Measurements from ENCODE around the gene RIOX2. TPM values are rescaled to one million over a fixed set of nuclear protein-coding genes. Genes with fewer than 3 reads are reported as not detected.
A peak's percentile ranks its signal among the peaks of the same experiment; 100 is the strongest.
"Not testable (repeated sequence)": the region's sequence is repeated elsewhere in the genome, so short reads cannot be mapped to it uniquely, and the experiment has no call there.

RIOX2 gene
- total RNA-seq, 1 donor from 2014 or later = 85.4 TPM

DNA sequence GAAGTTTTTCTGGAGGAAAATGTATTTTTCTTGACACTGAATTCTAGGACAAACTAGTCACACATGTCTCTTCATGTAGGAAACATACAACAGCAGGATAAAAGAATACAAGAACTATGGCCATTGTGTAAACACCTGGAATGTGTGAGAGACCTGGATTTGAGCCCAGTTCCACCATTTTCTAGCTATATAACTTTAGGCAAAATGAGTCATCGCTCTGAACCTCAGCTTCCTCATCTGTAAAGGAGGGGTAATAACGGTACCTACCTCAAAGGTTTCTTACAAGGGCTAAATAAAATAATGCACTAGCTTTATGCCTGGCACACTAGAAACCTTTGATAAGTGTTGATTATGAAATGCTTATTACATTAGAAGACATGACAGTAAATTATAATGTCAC lies 57.8 kb downstream of the RIOX2 start:
- no peaks in the 10 kb centered on the region for H3K9me3 Mint-ChIP-seq
- intact Hi-C loops (cut with micrococcal nuclease) = no loop called here
- DNase-seq (ENCODE audit: low spot score) = no peak
- H3K4me3 Mint-ChIP-seq = no peak overlapping the region
- H3K36me3 Mint-ChIP-seq (ENCODE audit: low read depth) = peaks cover 47% of the 10 kb centered on the region
- no peak overlapping the region for H3K27ac Mint-ChIP-seq
- H3K27me3 Mint-ChIP-seq (ENCODE audit: insufficient read depth) = no peaks in the 10 kb centered on the region
- peaks cover 21% of the 10 kb centered on the region for H3K4me1 Mint-ChIP-seq (ENCODE audit: low read depth)

DNA sequence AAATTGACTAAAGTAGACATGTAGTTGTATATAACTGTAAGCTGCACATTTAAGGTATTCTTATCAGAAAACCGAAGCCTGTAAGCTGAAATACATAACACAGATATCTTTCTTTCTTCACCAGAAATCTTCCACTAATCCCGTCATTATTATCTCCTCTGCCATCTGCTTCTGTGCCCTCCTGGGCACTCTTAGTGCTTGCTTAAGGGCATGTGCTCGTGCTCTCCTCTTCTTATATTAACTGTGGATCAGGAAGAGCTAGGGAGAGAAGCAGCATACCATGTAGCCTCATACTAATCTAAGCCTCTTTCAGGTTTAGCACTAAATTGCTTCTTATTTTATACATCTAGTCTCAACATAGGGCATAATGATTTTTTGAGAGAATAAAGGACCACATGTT lies 60.8 kb downstream of the RIOX2 start:
- no peaks in the 10 kb centered on the region for H3K27me3 Mint-ChIP-seq (ENCODE audit: insufficient read depth)
- peaks cover 26% of the 10 kb centered on the region for H3K36me3 Mint-ChIP-seq (ENCODE audit: low read depth)
- no peak for DNase-seq (ENCODE audit: low spot score)
- intact Hi-C loops (cut with micrococcal nuclease) = loop anchor here (2.0 kb wide), 2 partner anchors 39 to 71 kb away; no protein-coding TSS in a partner anchor
- peak overlapping the region; percentile 61 for H3K27ac Mint-ChIP-seq
- H3K4me3 Mint-ChIP-seq = peak overlapping the region; percentile 78
- peaks cover 11% of the 10 kb centered on the region for H3K9me3 Mint-ChIP-seq
- peaks cover 21% of the 10 kb centered on the region for H3K4me1 Mint-ChIP-seq (ENCODE audit: low read depth)

DNA sequence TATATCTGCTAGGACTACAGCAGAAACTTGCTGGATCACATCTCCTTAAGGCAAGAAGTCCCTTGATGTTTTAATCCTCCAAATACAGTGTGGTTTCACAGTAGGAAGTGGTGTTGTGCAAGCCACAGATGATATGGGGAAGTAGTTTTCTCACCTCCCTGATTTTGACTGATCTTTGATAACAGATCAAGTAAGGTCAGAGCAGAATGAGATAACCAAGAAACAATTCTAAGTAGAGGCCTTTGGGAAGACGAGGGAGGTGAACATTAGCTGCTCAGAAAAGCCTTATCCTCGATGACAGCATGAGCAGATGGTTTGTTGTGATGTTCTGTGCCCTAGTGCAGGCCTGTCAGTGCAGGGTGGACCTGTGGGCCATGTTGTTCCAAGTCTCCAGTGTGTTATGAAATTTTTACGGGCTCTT lies 61.3 kb downstream of the RIOX2 start:
- DNase-seq (ENCODE audit: low spot score) = peak; percentile 7
- H3K4me3 Mint-ChIP-seq = peak overlapping the region; percentile 78
- H3K27ac Mint-ChIP-seq = peak overlapping the region; percentile 61
- intact Hi-C loops (cut with micrococcal nuclease) = loop anchor here (2.0 kb wide), 2 partner anchors 38 to 72 kb away; no protein-coding TSS in a partner anchor
- H3K27me3 Mint-ChIP-seq (ENCODE audit: insufficient read depth) = no peaks in the 10 kb centered on the region
- peaks cover 24% of the 10 kb centered on the region for H3K36me3 Mint-ChIP-seq (ENCODE audit: low read depth)
- H3K4me1 Mint-ChIP-seq (ENCODE audit: low read depth) = peaks cover 21% of the 10 kb centered on the region
- peaks cover 11% of the 10 kb centered on the region for H3K9me3 Mint-ChIP-seq

DNA sequence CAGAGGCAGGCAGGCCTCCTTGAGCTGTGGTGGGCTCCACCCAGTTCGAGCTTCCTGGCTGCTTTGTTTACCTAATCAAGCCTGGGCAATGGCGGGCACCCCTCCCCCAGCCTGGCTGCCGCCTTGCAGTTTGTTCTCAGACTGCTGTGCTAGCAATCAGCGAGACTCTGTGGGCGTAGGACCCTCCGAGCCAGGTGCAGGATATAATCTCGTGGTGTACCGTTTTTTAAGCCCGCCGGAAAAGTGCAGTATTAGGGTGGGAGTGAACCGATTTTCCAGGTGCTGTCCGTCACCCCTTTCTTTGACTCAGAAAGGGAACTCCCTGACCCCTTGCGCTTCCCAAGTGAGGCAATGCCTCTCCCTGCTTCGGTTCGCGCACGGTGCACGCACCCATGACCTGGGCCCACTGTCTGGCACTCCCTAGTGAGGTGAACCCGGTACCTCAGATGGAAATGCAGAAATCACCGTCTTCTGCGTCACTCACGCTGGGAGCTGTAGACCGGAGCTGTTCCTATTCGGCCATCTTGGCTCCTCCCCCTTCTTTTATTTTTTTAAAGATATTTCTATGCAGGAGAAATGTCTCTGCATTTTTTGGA lies 61.9 kb downstream of the RIOX2 start:
- peaks cover 11% of the 10 kb centered on the region for H3K9me3 Mint-ChIP-seq
- peak overlapping the region; percentile 78 for H3K4me3 Mint-ChIP-seq
- peak overlapping the region; percentile 61 for H3K27ac Mint-ChIP-seq
- intact Hi-C loops (cut with micrococcal nuclease) = loop anchor here (2.0 kb wide), 2 partner anchors 38 to 72 kb away; no protein-coding TSS in a partner anchor
- H3K4me1 Mint-ChIP-seq (ENCODE audit: low read depth) = peaks cover 21% of the 10 kb centered on the region
- DNase-seq (ENCODE audit: low spot score) = peak; percentile 14
- H3K27me3 Mint-ChIP-seq (ENCODE audit: insufficient read depth) = not testable (repeated sequence)
- H3K36me3 Mint-ChIP-seq (ENCODE audit: low read depth) = peaks cover 20% of the 10 kb centered on the region

DNA sequence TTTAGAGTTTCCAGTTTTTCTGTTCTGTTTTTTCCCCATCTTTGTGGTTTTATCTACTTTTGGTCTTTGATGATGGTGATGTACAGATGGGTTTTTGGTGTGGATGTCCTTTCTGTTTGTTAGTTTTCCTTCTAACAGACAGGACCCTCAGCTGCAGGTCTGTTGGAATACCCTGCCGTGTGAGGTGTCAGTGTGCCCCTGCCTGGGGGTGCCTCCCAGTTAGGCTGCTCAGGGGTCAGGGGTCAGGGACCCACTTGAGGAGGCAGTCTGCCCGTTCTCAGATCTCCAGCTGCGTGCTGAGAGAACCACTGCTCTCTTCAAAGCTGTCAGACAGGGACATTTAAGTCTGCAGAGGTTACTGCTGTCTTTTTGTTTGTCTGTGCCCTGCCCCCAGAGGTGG lies 62.4 kb downstream of the RIOX2 start:
- Mint-ChIP-seq H3K9me3 (peaks cover 11% of the 10 kb centered on the region), H3K36me3 (ENCODE audit: low read depth) (peaks cover 20% of the 10 kb centered on the region), H3K4me1 (ENCODE audit: low read depth) (peaks cover 21% of the 10 kb centered on the region)
- not testable (repeated sequence) for H3K4me3 Mint-ChIP-seq; H3K27ac Mint-ChIP-seq; H3K27me3 Mint-ChIP-seq (ENCODE audit: insufficient read depth); DNase-seq (ENCODE audit: low spot score)
- intact Hi-C loops (cut with micrococcal nuclease) = loop anchor here (2.0 kb wide), 2 partner anchors 37 to 73 kb away; no protein-coding TSS in a partner anchor

DNA sequence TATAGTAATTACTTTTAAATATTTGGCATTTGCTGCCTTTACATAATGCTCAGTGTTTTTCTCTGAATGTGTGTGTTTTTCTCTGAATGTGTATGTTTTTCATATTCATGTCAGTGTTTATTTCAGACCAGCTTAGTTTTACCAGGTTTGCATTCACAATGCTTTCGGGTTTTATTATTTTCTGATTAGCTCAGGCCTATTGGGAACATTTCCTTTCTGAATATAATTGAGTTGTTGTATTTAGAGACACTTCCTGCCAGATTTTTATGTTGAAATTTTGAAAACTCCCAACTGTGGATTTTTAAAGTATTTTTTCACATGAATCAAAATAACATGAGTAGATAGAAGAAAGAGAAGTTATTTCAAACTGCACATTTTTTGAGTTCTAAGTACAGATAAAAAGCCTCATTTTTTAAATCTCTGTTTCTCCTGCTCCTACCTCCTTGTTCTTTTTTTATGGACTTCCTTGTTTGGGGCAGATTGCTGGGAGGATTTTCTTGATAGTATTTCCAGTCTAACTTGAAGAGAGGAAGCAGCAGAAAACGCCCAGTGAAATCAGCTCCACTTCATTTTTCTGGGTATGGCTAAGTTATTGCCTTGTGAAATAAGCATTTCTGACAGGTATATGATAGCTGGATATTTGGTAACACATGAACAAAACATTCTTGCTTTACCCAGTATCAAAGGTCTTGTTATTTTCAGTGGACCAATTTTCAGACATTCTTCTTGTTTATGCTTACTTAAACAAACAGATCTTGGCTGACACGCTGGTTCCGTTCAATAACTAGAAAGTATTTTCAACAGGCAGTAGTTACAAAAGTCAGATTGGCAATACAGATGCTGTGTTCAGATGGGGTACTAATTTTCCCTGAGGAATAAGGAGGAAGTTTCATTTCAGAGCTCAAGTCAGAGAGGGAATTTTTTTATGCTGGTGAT lies 70.7 kb downstream of the RIOX2 start:
- intact Hi-C loops (cut with micrococcal nuclease) = no loop called here
- H3K36me3 Mint-ChIP-seq (ENCODE audit: low read depth) = peaks cover 21% of the 10 kb centered on the region
- no peak for DNase-seq (ENCODE audit: low spot score)
- H3K4me3 Mint-ChIP-seq = no peak overlapping the region
- H3K27ac Mint-ChIP-seq = no peak overlapping the region
- no peaks in the 10 kb centered on the region for H3K9me3 Mint-ChIP-seq
- no peaks in the 10 kb centered on the region for H3K27me3 Mint-ChIP-seq (ENCODE audit: insufficient read depth)
- peaks cover 6% of the 10 kb centered on the region for H3K4me1 Mint-ChIP-seq (ENCODE audit: low read depth)

DNA sequence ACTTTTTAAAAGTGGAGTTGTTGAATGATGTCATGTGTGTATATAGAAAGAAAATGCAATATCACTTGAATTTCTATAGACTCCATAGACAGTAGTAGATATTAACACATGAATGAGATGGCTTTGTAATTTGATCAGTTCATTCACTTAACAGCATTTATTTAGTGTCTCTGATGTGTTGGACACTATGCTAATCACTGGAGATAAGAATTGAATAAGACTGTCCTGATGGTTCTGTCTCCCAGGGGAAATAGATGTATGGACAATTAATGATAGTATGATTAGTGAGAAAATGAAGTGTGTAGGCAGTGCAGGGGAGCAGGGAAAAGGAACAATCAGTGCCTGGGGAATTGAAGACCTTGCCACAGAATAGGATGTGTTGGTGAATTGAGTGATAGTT lies 72.9 kb downstream of the RIOX2 start:
- H3K9me3 Mint-ChIP-seq = no peaks in the 10 kb centered on the region
- H3K27me3 Mint-ChIP-seq (ENCODE audit: insufficient read depth) = no peaks in the 10 kb centered on the region
- DNase-seq (ENCODE audit: low spot score) = no peak
- intact Hi-C loops (cut with micrococcal nuclease) = no loop called here
- H3K4me3 Mint-ChIP-seq = no peak overlapping the region
- peaks cover 21% of the 10 kb centered on the region for H3K36me3 Mint-ChIP-seq (ENCODE audit: low read depth)
- peaks cover 6% of the 10 kb centered on the region for H3K4me1 Mint-ChIP-seq (ENCODE audit: low read depth)
- no peak overlapping the region for H3K27ac Mint-ChIP-seq

DNA sequence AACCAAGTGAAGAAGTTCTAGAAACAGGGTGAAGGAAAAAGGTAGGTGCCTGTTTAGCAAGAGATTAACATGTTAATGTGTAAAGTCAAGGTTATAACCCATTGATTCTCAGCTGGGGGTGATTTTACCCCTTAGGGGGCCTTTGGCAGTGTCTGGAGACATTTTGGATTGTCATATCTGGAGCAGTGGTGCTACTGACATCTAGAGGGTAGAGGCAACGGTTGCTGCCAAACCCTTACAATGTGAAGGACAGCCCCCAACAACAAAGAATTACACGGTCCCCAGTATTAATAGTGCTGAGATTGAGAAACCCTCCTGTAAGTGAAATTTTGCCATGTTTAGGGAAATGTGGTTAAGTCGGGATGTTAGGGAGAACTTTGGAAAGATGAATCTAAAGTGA lies 75.7 kb downstream of the RIOX2 start:
- no peaks in the 10 kb centered on the region for H3K27me3 Mint-ChIP-seq (ENCODE audit: insufficient read depth)
- no peak for DNase-seq (ENCODE audit: low spot score)
- H3K36me3 Mint-ChIP-seq (ENCODE audit: low read depth) = peaks cover 25% of the 10 kb centered on the region
- no peak overlapping the region for H3K4me3 Mint-ChIP-seq
- no peak overlapping the region for H3K27ac Mint-ChIP-seq
- no peaks in the 10 kb centered on the region for H3K9me3 Mint-ChIP-seq
- intact Hi-C loops (cut with micrococcal nuclease) = no loop called here
- H3K4me1 Mint-ChIP-seq (ENCODE audit: low read depth) = peaks cover 6% of the 10 kb centered on the region

DNA sequence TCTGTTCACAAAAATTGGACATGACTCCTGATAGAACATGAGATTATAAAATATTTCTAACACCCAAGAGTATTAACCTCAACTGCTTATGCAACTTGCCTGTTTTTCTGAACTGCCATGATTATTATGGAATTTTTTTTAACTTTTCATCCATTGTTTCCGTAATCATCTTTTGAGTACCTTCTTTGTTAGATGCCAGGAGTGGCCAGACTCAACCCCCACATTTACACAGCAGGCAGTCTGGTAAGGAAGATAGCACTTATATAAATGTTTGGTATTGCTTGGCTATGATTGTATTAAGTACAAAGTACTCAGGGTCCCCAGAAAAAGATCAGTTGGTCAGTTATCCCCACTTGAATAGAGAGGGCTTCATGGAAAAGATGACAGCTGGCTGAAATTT lies 76.1 kb downstream of the RIOX2 start:
- Mint-ChIP-seq H3K9me3 (no peaks in the 10 kb centered on the region), H3K4me3 (no peak overlapping the region), H3K36me3 (ENCODE audit: low read depth) (peaks cover 23% of the 10 kb centered on the region), H3K4me1 (ENCODE audit: low read depth) (peaks cover 2% of the 10 kb centered on the region), H3K27ac (no peak overlapping the region), H3K27me3 (ENCODE audit: insufficient read depth) (no peaks in the 10 kb centered on the region)
- intact Hi-C loops (cut with micrococcal nuclease) = no loop called here
- DNase-seq (ENCODE audit: low spot score) = no peak

DNA sequence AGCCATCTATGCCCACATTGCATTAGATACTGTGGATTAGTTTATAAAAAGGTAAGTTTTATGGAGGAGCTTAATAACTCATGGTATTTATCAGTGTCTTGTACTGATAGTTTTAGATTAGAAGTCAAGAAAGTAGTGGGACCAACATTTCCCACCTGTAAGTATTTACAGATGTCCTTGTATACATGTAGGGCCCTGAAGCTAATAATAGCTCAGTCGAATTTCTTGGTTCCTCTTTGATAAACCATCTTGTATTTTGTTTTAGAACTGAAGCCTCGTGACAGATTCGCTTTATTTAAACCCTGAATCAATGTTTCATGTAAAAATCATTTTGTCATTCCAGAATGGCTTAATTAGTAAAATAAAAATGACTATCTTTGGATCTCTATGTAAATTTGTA lies 77.0 kb downstream of the RIOX2 start:
- no peak for DNase-seq (ENCODE audit: low spot score)
- intact Hi-C loops (cut with micrococcal nuclease) = no loop called here
- Mint-ChIP-seq H3K4me1 (ENCODE audit: low read depth) (no peaks in the 10 kb centered on the region), H3K4me3 (no peak overlapping the region), H3K27ac (no peak overlapping the region), H3K27me3 (ENCODE audit: insufficient read depth) (no peaks in the 10 kb centered on the region), H3K36me3 (ENCODE audit: low read depth) (peaks cover 22% of the 10 kb centered on the region), H3K9me3 (no peaks in the 10 kb centered on the region)

DNA sequence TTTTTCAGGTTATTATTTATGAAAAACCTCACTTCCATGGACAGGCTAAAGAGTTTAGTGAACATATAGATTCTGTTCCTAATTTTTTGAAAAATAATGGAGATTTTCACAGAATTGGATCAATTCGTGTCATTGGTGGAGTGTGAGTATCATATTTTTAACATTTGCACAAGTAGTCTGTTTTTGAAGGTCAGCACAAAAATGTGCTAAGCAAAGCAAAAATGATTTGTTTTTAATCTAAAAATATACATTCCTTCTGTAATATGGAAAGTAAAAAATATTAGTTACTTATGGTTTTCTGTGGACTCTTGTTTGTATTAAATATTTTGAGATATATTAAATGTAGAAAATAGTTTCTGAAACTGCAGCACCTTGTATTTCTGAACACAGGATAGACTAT lies 79.4 kb downstream of the RIOX2 start:
- H3K4me1 Mint-ChIP-seq (ENCODE audit: low read depth) = no peaks in the 10 kb centered on the region
- H3K36me3 Mint-ChIP-seq (ENCODE audit: low read depth) = peaks cover 23% of the 10 kb centered on the region

More for the DNA sequence above, 79.4 kb downstream of the RIOX2 start:
- no peak for DNase-seq (ENCODE audit: low spot score)
- intact Hi-C loops (cut with micrococcal nuclease) = no loop called here
- Mint-ChIP-seq H3K27ac (no peak overlapping the region), H3K4me3 (no peak overlapping the region), H3K27me3 (ENCODE audit: insufficient read depth) (no peaks in the 10 kb centered on the region), H3K9me3 (no peaks in the 10 kb centered on the region)
